ENCODE results near the gene RAE1.

Gene RAE1

DNA sequence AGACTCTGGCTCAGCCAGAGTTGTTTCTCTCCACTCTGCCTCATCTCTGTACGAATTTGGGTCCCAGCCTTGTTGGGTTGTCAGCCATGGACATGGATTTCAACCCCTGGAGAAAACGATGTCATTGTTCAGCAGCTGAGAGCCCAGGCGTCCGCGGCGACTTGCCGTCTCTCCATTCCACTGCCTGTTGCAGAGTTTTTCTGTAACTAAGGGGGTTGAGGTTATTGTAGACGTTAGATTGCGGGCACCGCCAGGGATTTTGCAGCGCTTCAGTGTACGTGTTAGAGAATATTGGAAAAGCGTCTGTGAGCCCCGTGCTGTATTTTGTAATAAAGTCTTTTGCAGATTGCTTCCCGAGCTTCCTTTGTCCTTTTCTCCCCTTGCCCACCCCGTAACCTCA, 27.1 kb downstream of the RAE1 start:
- Mint-ChIP-seq H3K27me3 (ENCODE audit: low read depth) (no peaks in the 10 kb centered on the region), H3K27ac (no peak overlapping the region), H3K9me3 (no peaks in the 10 kb centered on the region), H3K36me3 (ENCODE audit: low read depth) (peaks cover 59% of the 10 kb centered on the region), H3K4me3 (no peak overlapping the region), H3K4me1 (no peaks in the 10 kb centered on the region)
- TF ChIP-seq, protein P1, sequence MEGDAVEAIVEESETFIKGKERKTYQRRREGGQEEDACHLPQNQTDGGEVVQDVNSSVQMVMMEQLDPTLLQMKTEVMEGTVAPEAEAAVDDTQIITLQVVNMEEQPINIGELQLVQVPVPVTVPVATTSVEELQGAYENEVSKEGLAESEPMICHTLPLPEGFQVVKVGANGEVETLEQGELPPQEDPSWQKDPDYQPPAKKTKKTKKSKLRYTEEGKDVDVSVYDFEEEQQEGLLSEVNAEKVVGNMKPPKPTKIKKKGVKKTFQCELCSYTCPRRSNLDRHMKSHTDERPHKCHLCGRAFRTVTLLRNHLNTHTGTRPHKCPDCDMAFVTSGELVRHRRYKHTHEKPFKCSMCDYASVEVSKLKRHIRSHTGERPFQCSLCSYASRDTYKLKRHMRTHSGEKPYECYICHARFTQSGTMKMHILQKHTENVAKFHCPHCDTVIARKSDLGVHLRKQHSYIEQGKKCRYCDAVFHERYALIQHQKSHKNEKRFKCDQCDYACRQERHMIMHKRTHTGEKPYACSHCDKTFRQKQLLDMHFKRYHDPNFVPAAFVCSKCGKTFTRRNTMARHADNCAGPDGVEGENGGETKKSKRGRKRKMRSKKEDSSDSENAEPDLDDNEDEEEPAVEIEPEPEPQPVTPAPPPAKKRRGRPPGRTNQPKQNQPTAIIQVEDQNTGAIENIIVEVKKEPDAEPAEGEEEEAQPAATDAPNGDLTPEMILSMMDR (IDR thresholded peaks at IDR 0.05; ENCODE audit: unreplicated experiment in 3 of 3): no peak

DNA sequence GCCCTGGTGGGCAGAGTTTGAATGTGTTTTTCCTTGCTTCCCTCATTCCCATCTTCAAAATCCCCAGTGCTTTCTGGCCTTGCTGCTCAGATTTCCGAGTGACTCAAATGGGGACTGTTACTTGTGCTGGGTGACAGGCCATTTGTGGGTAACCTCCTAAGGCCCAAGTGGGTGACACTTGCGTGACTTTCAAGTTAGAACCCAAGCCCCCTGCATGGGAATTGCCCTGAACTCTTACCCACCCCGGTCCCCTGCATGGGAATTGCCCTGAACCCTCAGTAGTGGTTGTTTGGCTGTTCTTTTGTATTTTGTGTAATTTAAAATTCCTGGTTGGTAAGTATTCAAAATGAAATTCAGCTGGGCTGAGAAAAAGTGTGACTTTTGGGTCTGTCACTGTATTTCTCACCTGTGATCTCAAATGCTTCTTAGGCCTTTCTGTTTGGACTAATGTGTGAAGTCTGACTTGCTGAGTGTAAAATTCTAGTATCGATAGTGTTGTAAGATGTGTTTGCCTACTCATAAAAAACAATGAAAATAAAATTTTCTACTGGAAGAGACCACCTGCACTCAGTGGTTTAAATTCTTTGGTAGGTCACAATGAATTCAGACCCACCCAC, 27.7 kb downstream of the RAE1 start:
- TF ChIP-seq, protein P1 (IDR thresholded peaks at IDR 0.05; ENCODE audit: unreplicated experiment in 3 of 3): no peak
- Mint-ChIP-seq H3K27ac (no peak overlapping the region), H3K4me1 (no peaks in the 10 kb centered on the region), H3K9me3 (no peaks in the 10 kb centered on the region), H3K4me3 (no peak overlapping the region), H3K36me3 (ENCODE audit: low read depth) (peaks cover 52% of the 10 kb centered on the region), H3K27me3 (ENCODE audit: low read depth) (no peaks in the 10 kb centered on the region)

DNA sequence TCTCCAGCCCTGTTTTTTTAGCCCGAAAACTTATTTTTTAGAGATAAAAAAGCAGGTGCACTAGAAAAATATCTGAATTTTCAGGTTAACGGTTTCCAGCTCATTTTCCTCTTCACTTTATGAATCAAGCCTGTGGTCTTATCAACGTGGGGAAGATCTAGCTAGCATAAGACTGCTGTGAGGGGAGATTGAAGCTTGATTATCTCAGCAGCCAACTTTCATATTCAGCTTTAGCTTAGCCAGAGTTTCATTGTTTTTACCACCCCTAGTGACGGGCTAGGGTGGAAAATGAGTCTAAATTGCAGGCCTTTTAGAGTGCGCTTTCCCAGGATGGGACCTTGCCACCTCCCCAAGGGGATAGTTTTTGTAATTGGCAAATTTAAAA, 28.2 kb downstream of the RAE1 start:
- no peak overlapping the region for H3K27ac Mint-ChIP-seq
- H3K9me3 Mint-ChIP-seq: no peaks in the 10 kb centered on the region
- H3K36me3 Mint-ChIP-seq (ENCODE audit: low read depth): peaks cover 53% of the 10 kb centered on the region
- TF ChIP-seq, protein P1 (IDR thresholded peaks at IDR 0.05; ENCODE audit: unreplicated experiment in 3 of 3): no peak
- no peaks in the 10 kb centered on the region for H3K4me1 Mint-ChIP-seq
- H3K27me3 Mint-ChIP-seq (ENCODE audit: low read depth): no peaks in the 10 kb centered on the region
- H3K4me3 Mint-ChIP-seq: no peak overlapping the region

DNA sequence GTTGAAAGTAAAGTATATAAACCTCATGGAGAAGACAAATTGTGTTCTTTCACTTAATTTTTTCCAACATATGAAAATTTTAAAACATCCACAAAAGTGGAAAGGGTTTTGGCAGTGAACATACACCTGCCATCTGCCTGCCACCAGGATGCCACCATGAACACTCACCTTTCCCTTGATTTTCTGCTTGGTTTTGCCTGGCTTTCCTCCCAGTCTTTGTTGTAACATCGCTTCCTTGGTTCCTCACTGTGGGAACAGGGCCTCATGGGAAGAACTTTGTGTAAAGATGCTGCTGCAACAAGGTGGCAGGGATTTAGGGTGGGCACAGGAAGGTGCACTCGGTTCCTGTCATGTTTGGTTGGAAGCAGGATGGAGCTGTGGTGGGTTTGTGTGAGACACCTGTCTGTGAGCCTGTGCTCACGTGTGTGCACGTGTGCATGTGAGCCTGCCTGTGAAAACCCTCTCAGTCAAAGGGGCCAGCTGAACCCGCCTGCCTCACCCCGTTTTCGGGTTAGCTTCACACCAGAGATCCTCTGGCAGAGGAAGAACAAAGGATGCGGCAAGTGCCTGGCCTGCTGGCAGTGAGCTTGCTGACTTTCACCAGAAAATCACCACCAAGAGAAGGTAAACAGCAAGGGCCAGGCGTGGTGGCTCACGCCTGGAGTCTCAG, 29.2 kb downstream of the RAE1 start:
- Mint-ChIP-seq H3K9me3 (no peaks in the 10 kb centered on the region), H3K27ac (no peak overlapping the region), H3K36me3 (ENCODE audit: low read depth) (peaks cover 51% of the 10 kb centered on the region), H3K4me3 (no peak overlapping the region), H3K27me3 (ENCODE audit: low read depth) (no peaks in the 10 kb centered on the region), H3K4me1 (no peaks in the 10 kb centered on the region)
- TF ChIP-seq, protein P1 (IDR thresholded peaks at IDR 0.05; ENCODE audit: unreplicated experiment in 3 of 3): no peak

DNA sequence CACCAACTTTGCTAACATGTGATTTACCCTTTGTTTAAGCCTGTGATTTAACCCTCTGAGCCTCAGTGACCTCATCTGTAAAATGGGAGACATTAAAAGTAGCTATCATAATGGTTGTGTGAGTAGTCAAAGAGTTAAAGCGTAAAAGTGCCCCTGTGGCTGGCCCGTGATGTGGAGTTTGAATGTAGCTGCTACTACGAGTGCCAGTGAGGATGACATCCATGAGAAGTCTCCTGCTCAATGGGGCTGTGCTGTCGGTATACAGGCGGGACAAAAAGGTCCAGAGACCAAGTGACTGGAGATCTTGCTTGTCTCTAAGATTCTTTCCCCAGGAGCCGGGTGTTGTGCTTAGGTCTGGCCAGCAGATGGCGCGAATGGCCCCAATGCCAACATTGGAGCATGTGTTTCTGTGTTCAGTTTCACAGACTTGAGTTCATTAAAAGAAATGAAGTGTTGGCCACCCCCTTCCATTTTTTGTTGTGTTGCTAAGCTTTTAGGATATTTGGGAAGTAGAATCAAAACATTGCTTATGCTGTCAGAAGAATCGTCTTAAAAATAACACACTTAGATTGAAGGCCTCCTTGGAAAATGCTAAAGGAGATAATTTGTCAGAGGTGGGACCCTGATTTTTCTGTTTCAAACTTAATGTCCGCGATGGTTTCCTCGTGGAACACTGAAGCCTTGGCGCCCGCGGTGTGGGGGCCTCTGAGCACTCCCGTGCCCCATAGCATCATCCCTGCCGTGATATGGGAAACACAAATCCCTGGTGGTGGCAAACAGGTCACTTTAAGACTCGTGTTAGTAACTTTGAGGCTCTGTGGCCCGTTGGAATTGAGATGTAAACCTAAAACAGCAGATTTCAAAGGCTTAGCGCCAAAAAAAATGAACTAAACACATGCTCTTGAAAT, 30.8 kb downstream of the RAE1 start:
- TF ChIP-seq, protein P1 (IDR thresholded peaks at IDR 0.05; ENCODE audit: unreplicated experiment in 3 of 3): peak; percentile 87 to 94 (median 90)
- peaks cover 34% of the 10 kb centered on the region for H3K36me3 Mint-ChIP-seq (ENCODE audit: low read depth)
- H3K4me1 Mint-ChIP-seq: no peaks in the 10 kb centered on the region
- H3K27me3 Mint-ChIP-seq (ENCODE audit: low read depth): peaks cover 4% of the 10 kb centered on the region
- no peak overlapping the region for H3K27ac Mint-ChIP-seq
- H3K4me3 Mint-ChIP-seq: no peak overlapping the region
- H3K9me3 Mint-ChIP-seq: no peaks in the 10 kb centered on the region

Measured in nephron (organoid).